HG03520 (cell line): ENCODE results near the gene NKX1-2.

Experiments used
- ATAC-seq: cut with Tn5 transposase; IDR thresholded peaks from one replicate; pipeline ENCODE4 v1.9.1; 2021; ENCODE audit warnings: mild to moderate bottlenecking, moderate library complexity; ENCODE audit not compliant: unreplicated experiment

The NKX1-2 gene

GRCh38 chr10:124476043-124476725 lies 26.3 kb upstream of the NKX1-2 start:
- ATAC-seq = no peak

DNA sequence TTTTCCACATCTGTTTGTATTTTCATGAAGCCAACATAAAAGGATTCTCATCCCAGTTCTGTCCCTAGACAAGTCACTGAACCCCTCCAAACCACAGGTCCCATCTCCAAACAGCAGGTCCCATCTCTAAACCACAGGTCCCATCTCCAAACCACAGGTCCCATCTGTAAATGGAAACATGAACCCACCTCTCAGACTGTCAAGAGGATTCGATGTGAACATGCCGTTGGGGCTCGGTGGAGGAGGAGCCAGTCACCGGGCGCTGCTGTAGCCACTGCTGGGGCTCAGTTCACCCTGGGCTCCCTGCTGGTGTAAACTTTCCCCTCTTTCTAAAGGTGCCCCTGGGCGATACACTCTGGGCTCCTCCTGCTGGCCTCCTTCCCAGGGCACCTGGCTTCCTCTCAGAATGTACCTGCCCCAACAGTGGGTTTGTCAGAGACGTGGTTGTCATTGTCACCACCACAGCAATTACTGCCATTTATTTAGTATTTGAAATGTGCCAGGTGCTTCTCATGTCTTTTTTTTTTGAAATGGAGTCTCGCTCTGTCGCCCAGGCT lies 24.8 kb upstream of the NKX1-2 start:
- no peak for ATAC-seq

GRCh38 chr10:124473070-124473469 lies 23.2 kb upstream of the NKX1-2 start:
- no peak for ATAC-seq

- ATAC-seq = no peak
Observed at GRCh38 chr10:124472071-124472470, 22.2 kb upstream of the NKX1-2 start.

- ATAC-seq = no peak
Observed at GRCh38 chr10:124470544-124471434, 21.0 kb upstream of the NKX1-2 start.

GRCh38 chr10:124469956-124470484 lies 20.2 kb upstream of the NKX1-2 start:
- ATAC-seq = no peak

GRCh38 chr10:124468624-124469023 lies 18.8 kb upstream of the NKX1-2 start:
- no peak for ATAC-seq

- ATAC-seq = no peak
Observed at GRCh38 chr10:124467165-124467564, 17.3 kb upstream of the NKX1-2 start.

DNA sequence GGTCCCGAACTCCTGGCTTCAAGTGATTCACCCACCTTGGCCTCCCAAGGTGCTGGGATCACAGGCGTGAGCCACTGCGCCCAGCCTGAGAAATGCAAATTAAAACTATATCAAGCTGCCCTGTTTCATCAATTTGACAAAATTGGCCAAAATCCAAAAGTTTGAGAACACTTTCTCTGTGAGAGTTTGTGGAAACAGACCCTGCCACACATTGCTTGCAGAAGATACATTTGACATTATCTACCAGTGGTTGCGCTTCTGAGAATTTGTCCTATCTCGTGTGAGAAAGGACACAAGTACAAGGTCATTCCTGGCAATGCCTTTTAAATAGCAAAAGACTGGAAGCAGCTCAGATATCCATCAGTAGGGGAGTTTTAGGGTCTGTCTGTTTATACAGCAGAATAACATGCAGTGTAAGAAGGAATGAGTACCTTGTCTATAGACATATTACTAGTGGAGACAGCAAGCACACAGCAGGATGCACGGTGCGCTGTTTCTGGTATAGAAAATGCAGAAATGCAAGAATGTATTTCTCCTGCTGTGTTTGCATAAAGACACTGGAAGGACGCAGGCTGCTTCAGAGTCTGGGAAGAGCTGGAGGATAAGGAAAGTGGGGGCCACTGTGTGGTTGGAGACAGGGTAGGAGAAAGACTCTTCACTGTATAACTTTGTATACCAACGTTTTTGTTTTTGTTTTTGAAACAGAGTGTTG lies 16.1 kb upstream of the NKX1-2 start:
- ATAC-seq = no peak

DNA sequence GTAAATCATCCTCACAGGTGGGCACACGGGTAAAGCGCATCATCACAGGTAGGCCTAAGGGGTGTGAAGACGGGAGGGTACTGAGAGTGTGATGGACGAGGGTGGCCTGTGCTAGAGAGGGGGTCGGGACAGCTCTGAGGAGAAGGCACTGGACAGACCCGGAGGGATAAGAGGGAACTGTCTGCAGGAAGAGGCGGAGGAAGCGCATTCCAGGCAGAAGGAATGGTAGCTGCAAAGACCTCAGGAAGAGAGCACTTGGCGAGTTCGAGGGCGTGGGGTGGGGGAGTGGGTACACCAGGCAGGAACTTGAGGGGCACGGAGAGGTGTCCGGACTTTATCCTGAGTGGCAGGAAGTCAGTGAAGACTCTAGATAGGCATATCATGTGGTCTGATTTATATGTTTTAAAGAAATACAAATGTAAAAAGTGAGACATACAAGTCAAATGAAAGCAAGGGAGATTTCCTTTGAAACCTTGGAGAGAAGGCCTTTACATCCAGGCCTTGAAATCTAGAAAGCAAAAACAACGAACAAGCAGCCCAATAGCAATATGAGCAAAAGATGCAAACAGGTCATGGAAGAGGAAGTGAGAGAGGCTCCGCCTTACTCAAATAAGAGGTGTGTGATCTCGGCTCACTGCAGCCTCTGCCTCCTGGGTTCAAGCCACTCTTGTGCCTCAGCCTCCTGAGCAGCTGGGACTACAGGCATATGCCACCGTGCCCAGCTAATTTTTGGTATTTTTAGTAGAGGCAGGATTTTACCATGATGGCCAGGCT lies 15.4 kb upstream of the NKX1-2 start:
- ATAC-seq = peak; percentile 45

GRCh38 chr10:124464028-124464965 lies 14.5 kb upstream of the NKX1-2 start:
- no peak for ATAC-seq

DNA sequence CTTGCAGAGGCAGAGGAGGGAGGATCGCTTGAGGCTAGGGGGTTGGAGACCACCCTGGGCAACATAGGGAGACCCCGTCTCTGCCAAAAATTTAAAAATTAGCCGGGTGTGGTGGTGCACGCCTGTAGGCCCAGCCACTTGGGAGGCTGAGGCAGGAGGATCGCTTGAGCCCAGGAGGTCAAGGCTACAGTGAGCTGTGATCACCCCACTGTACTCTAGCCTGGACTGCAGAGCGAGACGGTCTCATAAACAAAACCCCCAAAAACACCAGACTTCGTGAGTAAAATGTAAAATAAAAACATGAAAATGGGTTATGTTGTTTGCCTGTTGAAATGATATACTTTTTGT lies 12.5 kb upstream of the NKX1-2 start:
- ATAC-seq = no peak

- ATAC-seq = peak; percentile 90
Observed at GRCh38 chr10:124461642-124462347, 12.0 kb upstream of the NKX1-2 start, which contains the start of gene LHPP. Gene LHPP (plus strand): TSS chr10:124461823. CDS start chr10:124461863, 40 bp downstream.

DNA sequence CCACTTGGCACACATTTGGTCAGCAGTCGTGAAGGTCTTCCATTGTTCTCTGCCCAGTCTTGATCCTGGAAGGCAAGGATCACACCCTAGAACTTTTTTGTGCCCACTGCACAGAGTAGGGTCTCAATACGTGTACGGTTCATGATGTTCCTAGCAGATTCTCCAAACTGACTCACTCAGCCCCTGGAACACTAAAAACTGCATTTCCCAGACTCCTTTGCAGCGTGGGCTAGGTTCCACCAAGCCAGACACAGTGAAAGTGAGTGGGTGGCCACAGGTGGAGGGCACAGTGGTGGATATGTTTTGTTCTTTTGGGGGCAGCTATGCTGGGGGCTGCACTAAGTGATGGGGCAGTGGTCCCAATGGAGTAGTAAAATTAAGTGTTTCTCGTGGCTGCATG lies 10.3 kb upstream of the NKX1-2 start:
- ATAC-seq = no peak

DNA sequence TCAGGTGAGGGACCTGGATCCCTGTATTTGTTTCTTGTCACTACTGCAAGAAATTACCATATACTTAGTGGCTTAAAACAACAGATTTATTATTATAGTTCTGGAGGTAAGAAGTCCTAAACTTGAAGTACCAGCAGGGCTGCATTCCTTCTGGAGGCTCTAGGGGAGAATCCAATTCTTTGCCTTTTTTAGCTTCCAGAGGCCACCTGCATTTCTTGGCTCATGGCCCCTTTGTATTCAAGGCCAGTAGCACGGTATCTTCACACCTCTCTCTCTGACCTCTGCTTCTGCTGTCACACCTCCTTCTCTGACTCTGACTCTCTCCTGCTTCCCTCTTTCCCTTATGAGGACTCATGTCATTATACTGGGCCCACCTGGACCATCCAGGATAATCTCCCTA lies 9.6 kb upstream of the NKX1-2 start:
- no peak for ATAC-seq

GRCh38 chr10:124458889-124459288 lies 9.1 kb upstream of the NKX1-2 start:
- ATAC-seq = no peak

DNA sequence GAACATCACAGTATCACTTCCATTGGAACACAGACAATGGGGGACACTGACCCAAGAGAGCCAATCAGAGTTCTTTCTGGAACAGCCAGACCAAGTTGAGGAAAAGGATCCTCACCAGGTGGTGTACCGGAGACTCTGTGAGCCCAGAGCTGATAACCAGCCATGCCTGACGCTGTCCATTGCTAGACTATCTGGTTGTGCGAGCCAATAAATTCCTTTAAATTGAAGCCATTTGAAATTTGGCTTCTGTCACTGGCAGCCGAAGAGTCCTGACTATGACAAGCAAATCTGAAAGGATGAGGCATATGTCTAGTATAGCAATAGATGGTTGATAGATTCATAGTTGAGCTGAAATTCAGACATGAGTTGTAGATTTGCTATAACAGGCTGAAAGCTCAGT lies 8.6 kb upstream of the NKX1-2 start:
- no peak for ATAC-seq

DNA sequence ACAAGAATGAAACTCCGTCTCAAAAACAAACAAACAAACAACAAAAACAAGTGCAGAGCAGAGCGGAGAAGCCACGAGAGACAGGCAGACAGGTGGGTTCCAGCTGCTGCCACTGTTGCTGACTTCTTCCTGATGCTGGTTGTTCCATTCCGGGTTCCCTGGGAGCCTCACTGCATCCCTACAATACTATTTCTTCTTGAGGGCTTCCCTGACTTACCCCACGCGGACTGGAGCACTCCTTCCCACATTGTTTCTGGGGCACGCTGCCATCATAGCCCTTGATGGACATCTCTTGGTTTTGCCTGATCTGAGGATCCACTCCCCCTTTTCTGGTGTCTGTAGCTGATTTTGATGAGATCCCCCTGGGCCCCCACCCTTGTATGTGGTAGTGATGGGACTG lies 5.6 kb upstream of the NKX1-2 start:
- no peak for ATAC-seq
